ENCODE data around the gene GPRIN3.

- TF ChIP-seq USF2 (IDR thresholded peaks at IDR 0.05; ENCODE audit: borderline replicate concordance, low read depth, low read length) (no peak), CTCF (IDR thresholded peaks at IDR 0.05 in 2 of 3, conservative IDR thresholded peaks at IDR 0.05 in 1 of 3; ENCODE audit: control insufficient read depth in 2 of 3, extremely low read depth in 1 of 3, insufficient read depth in 1 of 3, low read depth in 3 of 3, low read length in 3 of 3) (no peak), GABPA (IDR thresholded peaks at IDR 0.05; ENCODE audit: low read depth) (no peak), NR2C2 (IDR thresholded peaks at IDR 0.05; ENCODE audit: borderline replicate concordance, control insufficient read depth, insufficient read length, low read depth) (no peak), POLR2AphosphoS5 (IDR thresholded peaks at IDR 0.05; ENCODE audit: low read length) (no peak), CHD4 (IDR thresholded peaks at IDR 0.05) (no peak), NRF1 (conservative IDR thresholded peaks at IDR 0.05; ENCODE audit: low read depth, low read length) (no peak), CHD2 (IDR thresholded peaks at IDR 0.05; ENCODE audit: borderline replicate concordance, low read depth, low read length) (no peak), MYC (IDR thresholded peaks at IDR 0.05; ENCODE audit: insufficient read depth, insufficient read length, insufficient replicate concordance, low read length, severe bottlenecking) (no peak), FOS (IDR thresholded peaks at IDR 0.05; ENCODE audit: borderline replicate concordance, extremely low read depth, insufficient read length) (no peak), SRF (IDR thresholded peaks at IDR 0.05; ENCODE audit: low read depth in 2 of 2, low read length in 2 of 2) (no peak), ZNF274 (IDR thresholded peaks at IDR 0.05; ENCODE audit: insufficient read depth, insufficient read length) (no peak)
These were observed 109.7 kb downstream of the GPRIN3 start for GRCh38 chr4:89197920-89198319.
